GM21576 (cell line): ENCODE measurements around the gene LXN.
"Not testable (repeated sequence)": the region's sequence is repeated elsewhere in the genome, so short reads cannot be mapped to it uniquely, and the experiment has no call there.

Experiments
- ATAC-seq: cut with Tn5 transposase; IDR thresholded peaks from one replicate; pipeline ENCODE4 v1.9.1; 2021; ENCODE audit warnings: mild to moderate bottlenecking, moderate library complexity; ENCODE audit not compliant: unreplicated experiment

The LXN gene

DNA sequence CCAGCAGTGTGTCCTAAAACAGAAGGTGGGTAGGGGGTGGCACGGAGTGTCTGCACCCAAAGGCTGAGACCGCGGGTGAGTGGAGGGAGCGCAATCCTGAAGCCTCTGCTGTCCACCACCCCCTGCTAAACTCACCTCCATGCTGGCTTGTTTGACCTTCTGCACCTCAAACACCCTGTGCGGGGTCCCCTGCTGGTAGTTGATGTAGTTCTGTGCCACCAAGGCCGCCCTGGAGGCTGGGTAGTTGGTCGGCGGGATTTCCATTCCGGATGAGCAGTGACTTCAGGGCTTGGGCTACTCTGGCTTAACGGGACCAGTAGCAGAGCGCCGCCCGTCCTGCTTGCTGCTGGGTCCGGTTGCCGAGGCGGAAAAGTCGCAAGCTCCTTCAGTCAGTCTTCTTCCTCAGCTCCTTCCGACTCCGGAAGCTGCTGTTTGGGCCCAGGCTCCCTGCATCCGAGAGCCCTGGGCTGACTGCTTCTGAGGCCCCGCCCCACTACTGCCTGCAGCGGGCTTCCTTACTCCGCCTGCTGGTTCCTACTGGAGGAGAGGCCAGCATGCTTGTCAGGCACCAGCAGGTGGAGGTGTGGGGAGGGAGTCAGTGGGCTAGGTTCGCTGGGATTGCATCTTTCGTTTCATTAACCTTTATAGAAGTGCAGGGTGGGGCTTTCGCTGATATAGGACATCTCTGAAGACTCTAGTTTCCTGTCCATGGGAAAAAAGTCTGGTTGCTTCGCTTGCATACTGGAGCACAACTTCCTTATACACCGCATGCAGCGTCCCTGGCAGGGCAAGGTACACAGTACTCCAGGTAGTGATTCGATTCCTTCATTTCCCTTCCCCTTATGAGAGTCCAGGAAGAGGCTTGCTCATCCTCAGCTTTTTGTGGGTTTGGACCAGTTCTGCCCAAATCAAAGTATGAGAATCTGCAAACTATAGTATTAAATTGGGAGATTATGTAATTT is at the start of gene LXN:
TSS of gene LXN (minus strand) at position 434 of the 962 bp plus-strand sequence. CDS start at position 264, 170 bp downstream.
- peak; percentile 99 for ATAC-seq

GRCh38 chr3:158722108-158722507 is 49.7 kb upstream of the LXN start:
- ATAC-seq: no peak

DNA sequence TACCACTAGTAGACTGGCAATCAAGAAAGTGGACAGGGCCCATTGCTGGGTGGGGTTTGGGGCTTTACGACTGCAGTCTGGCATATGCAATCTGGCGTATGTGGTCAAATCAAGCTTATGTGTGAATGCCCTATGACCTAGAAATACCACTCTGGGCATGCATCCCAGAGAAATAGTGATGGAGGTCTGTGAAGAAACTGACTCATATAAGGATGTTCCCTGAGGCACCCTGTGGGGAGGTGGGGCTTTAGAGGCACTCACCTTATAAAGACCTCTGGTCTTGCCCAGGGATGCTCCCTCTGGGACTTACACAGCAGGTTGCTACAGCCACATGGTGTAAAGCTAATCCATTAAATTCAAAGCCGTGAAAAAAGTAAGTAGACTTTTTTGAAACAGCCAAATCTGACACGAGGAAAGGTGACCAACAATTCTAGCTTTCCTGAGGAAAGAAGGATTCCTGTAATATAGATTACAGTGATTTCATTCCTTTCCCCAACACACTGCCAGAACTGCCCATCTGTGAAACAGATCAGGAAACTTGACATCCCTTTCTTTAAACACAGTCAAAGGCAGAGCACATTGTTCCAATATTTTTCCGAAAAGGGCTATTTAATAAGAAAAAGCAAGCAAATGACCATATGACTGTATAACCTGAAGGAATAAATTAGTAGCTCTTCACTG is 46.2 kb upstream of the LXN start:
- ATAC-seq: no peak

- ATAC-seq: no peak
These were observed 45.1 kb upstream of the LXN start for GRCh38 chr3:158717576-158717975.

DNA sequence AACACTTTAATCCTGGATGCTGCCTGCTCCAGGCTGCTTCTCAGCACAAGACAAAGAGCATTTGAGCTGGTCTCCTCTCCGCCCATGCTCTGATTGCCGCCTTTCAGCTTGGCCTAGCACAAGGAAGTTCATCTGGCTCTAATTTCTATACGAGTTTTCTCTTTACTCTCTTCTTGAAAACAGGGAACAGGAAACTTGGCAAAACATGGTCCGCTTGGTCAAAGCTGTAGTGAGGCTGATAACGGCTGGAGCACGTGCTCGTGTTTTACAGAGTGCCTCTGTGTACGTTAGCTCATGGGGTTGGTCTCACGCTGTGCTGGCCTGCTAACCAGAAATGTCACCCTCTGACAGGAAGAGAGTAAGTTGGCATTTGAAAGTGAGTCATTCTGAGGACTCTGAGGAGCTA is 40.6 kb upstream of the LXN start:
- no peak for ATAC-seq

DNA sequence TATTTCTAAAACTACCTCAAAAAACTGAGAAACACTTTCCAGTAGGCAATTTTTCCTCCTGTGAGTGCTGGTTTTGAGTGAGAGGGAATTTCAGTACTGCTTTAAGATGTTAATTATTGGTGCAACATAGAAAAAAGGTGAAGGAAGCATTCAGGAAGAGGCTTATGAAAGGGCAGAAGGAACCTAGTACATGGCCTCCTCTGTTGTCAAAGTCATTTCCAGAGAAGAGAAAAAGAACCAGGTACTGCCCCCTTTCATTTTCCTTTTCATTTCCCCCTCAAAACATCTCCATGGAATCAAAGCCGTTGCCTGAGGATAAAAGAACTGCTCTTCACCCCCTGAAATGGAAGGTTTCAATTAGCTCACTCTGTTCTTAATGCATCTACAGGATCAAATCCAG is 40.0 kb upstream of the LXN start:
- peak; percentile 67 for ATAC-seq

GRCh38 chr3:158711886-158712285 is 39.4 kb upstream of the LXN start:
- ATAC-seq: no peak

DNA sequence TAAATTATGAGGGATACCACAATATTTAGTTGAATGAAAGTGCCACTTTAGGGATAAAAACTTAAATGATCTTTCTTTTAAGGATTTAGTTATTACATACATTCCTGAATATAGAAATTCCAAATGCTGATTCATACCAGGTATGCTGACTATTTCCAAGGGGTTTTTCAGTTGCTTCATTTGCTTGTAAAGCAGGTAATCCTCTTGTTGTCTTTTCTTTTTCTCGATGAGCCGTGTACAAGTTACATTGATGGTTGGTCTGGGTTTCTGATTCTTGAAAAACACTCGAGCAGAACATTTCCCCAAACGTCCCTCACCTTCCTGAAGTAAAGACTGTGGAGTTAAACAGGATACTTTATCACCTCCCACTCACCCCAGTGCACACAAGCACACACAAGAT is 38.2 kb upstream of the LXN start:
- no peak for ATAC-seq

DNA sequence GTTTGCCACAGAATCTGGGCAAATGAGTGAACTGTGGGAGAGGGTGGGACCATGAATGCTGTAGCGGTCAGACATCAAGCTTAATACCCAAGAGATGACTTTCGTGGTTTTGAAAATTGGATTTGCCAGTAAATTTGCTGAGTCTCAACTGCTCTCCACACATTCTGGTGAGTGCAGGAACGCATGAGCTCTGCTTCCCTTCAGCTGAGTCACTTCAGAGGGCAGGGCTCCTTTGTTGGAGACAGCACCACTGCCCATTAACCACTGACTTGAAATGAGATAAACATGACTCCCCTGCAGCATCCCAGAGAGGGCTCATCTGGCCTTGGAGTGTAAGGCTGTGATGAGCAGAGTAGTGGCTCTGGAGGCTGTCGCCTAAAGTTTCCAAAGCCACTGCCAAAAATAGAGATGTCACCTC is 37.2 kb upstream of the LXN start:
- ATAC-seq: no peak

DNA sequence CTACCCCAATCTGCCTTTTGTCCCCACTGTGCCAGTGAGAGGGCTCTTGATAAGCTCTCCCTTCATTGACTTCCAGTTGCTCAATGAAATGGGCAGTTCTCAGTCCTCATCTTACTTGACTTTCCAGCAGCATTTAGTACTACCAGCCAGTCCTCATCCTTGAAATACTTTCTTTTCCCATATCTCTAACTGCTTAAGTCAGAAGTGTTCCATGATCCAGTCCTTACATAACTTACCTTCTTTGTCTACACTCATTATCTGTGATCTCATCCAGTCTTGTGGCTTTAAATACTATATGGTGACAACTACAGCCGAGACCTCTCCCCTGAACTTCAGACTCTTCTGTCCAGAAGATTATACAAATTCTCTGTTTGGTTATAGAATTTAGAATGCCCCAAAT is 31.1 kb upstream of the LXN start:
- no peak for ATAC-seq

DNA sequence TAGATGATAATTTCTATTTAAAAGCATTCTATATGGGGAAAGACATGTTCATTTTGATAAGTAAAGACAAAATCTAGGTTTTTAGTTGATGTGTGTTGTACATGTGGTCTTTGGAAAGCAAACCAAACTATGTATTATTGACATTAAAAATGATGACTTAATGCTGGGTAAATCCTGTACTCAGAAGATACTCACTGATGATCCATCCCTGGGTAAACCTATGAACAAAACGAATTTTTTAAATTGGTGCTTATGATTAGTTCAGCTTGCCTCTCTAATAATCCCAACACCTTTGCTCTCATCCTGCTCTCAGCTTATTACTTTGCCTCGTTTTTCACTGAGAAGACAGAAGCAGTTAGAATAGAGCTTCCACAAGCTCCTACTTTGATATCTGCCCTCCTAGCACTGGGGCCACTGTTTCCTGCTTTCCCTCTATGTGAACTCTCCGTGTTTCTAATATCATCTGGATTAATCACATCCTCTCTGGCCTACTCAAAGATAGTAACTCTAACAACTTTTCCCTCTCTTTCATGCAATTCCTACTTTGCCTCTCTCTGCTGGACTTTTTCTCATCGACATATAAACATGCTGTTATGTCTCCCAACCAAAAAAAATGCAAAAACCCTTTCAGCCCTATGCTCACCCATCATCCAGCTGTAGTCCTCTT is 30.5 kb upstream of the LXN start:
- no peak for ATAC-seq

DNA sequence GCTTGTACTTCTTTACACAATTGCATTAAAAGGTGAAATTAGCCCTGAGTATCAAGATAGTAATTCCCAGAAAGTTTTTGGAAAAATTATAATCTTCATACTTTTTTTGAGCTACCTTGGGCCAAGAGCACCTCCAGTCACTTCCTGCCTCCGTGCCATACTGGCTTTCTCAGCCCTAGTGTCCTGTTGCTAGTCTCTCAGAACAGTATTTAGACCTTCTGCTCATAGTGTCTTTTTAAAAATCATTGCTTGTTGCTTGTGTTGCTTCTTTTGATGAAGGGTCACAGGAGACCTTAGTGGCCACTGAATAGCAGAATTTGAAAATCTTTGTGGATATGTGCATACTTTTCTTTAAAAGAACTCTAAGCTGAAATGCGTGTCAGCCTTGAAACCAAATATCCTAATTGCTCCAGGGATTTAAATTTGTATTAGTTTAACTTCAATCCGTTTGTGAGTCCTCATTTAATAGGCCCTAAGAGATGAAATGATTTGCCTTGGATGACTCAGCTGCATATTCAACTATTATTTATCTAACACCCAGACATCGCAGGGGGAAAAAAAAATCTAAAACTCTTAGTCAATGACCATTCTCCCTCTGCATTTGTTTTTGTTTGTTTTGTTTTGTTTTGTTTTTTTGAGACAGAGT is 29.1 kb upstream of the LXN start:
- ATAC-seq: no peak

GRCh38 chr3:158700559-158700958 is 28.1 kb upstream of the LXN start:
- no peak for ATAC-seq

DNA sequence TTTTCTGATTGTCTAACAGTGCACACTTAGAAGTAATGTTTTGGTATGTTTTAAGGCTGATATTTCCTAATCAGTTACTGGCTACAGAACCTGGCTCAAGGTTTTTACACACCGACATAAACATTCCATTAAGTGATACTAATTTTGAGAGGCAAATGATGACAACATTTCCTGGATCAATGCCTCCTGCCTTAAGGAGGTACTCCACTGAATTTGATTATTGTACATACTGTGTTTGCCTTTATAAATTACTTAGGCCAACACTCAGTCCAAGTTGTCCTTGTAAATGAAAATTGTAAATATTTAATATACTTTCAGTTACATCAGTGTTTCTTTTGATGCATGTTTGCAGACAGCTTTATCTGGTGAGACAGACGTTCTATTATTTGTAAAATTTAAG is 24.2 kb upstream of the LXN start:
- no peak for ATAC-seq

DNA sequence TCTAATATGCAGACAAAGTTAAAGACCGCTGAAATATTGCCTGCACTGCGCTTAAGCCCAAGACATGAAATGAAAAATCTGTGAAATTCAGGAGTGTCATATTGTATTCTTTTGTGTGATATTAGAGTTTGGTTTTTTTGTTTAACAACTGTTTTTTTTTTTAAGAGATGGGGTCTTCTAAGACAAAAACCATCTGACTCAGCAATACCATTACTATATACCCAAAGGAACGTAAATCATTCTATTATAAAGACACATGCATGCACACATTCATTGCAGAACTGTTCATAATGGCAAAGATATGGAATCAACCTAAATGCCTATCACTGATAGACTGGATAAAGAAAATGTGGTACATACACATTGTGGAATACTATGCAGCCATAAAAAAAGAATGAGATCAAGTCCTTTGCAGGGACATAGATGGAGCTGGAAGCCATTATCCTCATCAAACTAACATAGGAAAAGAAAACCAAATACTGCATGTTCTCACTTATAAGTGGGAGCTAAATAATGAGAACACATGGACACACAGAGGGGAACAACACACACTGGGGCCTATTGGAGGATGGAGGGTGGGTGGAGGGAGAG is 21.5 kb upstream of the LXN start:
- ATAC-seq: not testable (repeated sequence)

DNA sequence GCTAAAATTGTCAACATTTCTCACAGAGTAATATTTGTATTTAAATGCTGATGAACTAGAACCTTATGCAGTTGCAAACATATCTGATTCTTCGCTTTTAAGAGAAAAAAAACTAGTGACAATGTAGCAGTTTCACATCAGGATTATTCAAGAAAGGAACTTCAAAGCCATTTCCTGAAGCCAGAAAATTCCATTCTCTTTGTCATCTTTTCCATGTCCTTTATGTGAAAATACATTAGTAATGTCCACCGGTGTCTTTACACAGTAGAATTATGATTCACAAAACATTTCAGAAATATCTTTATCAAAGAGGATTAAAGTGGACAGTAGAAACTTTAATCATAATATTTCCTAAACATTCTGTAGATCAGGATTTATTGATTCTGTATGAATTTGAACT is 12.7 kb upstream of the LXN start:
- no peak for ATAC-seq

DNA sequence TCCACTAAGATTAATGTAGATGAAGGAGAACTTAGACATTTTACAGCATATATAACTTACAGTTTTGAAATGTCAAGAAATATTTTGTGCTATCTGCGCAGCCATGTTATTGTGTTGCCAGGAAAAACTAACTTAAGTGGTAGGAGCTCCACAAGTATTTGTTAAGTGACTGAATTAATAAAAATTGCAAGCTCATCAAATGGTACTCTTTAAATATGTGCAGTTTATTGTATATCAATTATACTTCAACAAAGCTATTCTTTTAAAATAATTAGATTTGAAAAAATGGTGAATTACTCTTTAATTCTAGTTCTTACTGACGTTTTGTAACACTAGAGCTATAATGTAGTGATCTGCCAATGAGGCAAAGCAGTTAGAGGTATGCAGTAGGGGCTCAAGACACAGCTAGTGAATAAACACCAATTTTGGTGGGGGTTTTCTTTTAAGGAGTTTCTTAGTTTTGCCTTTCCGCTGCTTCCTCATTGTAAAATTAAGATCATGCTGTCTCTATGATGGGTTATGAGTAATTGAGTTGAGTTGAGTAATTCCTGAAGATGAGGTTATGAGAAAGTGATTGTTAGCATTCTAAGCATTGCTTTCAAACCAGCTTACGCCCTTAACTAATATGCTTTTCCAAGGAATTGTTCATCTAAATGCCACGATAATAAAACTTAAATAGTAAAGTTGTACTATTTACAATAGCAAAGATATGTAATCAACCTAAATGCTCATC is 10.9 kb upstream of the LXN start:
- ATAC-seq: no peak

DNA sequence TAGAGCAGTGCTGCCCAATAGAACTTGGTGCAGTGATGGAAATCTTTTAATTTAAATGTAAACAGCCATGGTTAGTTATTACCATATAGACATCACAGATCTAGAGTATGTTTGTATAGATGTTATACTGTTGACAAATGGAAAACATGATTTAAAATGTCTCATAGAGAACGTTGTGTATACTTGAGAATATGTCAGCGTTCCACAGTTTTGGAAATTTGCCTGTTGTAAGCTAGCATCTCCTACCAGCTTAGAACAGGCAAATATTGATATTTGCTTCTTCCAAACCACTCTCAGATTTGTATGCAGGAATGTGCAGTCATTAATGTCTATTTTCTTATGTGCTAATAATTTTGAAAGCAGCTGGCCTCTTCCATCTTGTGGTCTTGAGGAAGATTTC is 8.4 kb upstream of the LXN start:
- ATAC-seq: no peak

- ATAC-seq: no peak
These were observed 7.1 kb upstream of the LXN start for GRCh38 chr3:158679547-158680000.

GRCh38 chr3:158678687-158679086 is 6.2 kb upstream of the LXN start:
- no peak for ATAC-seq
